ENCODE measurements around the gene ATAD5.

ATAD5 gene

DNA sequence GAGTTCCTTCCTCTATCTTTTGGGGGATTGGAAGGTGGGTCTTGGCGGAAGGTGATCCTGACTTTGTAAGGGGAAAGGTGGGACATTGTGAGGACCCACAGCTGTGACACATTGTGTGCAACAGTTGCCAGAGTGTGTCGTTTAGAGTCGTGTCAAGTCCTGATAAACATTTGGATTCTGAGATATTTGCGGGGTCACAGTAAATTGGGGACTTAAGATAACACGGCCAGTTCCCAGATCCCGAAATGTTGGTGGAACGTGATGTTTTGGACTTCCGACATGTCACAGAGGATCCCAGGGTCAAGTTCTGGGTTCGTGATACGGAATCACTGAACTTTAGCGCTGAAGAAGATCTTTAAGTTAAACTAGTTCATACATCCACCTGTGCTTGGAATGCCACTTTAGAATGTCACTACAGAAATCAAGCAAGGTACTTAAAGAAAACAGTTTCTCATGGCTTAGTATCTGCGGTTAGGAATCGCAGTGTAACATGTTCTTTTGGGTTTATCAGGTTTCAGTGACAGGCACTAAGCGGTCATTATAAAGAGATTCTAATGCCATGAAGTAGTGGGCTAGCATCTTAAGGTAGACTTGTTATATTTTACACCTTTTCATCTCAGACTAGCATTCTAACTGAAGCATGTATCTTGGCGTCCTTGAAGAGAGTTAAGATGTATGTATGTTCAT, 815 bp downstream of the ATAD5 start:
- no peak for DNase-seq (ENCODE audit: low spot score)
- TF ChIP-seq, protein P1, sequence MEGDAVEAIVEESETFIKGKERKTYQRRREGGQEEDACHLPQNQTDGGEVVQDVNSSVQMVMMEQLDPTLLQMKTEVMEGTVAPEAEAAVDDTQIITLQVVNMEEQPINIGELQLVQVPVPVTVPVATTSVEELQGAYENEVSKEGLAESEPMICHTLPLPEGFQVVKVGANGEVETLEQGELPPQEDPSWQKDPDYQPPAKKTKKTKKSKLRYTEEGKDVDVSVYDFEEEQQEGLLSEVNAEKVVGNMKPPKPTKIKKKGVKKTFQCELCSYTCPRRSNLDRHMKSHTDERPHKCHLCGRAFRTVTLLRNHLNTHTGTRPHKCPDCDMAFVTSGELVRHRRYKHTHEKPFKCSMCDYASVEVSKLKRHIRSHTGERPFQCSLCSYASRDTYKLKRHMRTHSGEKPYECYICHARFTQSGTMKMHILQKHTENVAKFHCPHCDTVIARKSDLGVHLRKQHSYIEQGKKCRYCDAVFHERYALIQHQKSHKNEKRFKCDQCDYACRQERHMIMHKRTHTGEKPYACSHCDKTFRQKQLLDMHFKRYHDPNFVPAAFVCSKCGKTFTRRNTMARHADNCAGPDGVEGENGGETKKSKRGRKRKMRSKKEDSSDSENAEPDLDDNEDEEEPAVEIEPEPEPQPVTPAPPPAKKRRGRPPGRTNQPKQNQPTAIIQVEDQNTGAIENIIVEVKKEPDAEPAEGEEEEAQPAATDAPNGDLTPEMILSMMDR (IDR thresholded peaks at IDR 0.05; ENCODE audit: borderline replicate concordance, control extremely low read depth, extremely low read depth, insufficient read depth, missing control alignments), result no peak
- in situ Hi-C loops (cut with MboI; ENCODE audit: low sequenced_read_pairs, unreplicated experiment), result no loop called here

DNA sequence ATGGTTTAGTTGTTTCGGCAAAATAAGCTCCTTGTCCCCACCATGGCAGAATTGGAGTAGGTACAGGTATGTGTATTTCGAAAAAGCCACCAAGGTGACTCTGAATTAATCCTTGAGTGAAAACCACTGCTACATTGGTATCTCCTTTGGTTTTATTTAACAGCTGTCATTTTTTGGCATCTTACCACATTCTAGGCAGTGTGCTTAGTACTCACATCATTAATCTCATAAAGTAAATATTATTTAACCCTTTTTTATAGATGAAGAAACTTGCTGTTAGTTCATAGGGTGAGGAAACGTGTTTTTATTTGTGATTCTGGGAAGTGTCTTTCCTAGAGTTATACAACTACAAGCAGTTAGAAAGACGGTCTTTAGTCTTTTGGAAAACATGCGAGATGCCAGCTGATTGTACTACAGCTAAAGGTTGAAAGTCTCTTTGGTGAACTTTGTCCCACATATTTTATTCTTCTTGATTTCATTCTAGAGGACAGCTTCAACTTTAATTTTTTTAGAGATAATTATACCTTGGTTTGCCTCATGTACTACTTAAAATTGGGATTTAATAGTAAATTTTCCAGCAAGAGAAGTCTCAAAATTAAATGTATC, 6.5 kb downstream of the ATAD5 start:
- in situ Hi-C loops (cut with MboI; ENCODE audit: low sequenced_read_pairs, unreplicated experiment), result no loop called here
- DNase-seq (ENCODE audit: low spot score), result no peak
- TF ChIP-seq, protein P1 (IDR thresholded peaks at IDR 0.05; ENCODE audit: borderline replicate concordance, control extremely low read depth, extremely low read depth, insufficient read depth, missing control alignments), result no peak

DNA sequence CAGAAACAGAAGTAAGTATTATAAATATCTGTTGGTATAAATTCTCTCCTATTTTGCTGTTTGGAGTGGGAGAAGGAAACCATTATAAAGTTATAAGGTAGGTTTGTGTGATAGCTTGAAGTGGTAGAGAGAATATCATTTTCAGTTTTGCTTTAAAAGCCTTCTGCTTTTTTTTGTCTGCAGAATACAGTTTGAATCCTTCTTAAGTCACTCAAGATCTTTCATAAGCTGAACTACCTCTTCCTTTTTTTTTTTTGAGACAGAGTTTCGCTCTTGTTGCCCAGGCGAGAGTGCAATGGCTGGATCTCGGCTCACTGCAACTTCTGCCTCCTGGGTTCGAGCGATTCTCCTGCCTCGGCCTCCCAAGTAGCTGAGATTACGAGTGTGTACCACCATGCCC, 9.0 kb downstream of the ATAD5 start:
- TF ChIP-seq, protein P1 (IDR thresholded peaks at IDR 0.05; ENCODE audit: borderline replicate concordance, control extremely low read depth, extremely low read depth, insufficient read depth, missing control alignments), result no peak
- no peak for DNase-seq (ENCODE audit: low spot score)
- in situ Hi-C loops (cut with MboI; ENCODE audit: low sequenced_read_pairs, unreplicated experiment), result no loop called here

DNA sequence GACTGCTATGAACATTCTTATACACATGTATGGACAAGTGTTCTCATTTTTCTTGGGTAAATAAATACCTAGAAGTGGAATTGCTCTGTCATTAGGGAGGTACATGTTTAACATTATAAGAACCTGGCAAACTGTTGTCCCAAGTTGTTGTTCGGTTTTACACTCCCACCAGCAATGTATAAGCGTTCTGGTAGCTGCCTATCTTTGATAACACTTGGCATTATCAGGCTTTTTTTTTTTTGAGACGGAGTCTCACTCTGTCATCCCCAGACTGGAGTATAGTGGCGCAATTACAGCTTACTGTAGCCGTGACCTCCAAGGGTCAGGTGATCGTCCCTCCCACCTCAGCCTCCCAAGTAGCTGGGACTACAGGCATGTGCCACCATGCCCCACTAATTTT, 16.3 kb downstream of the ATAD5 start:
- in situ Hi-C loops (cut with MboI; ENCODE audit: low sequenced_read_pairs, unreplicated experiment), result no loop called here
- DNase-seq (ENCODE audit: low spot score), result no peak
- TF ChIP-seq, protein P1 (IDR thresholded peaks at IDR 0.05; ENCODE audit: borderline replicate concordance, control extremely low read depth, extremely low read depth, insufficient read depth, missing control alignments), result no peak

DNA sequence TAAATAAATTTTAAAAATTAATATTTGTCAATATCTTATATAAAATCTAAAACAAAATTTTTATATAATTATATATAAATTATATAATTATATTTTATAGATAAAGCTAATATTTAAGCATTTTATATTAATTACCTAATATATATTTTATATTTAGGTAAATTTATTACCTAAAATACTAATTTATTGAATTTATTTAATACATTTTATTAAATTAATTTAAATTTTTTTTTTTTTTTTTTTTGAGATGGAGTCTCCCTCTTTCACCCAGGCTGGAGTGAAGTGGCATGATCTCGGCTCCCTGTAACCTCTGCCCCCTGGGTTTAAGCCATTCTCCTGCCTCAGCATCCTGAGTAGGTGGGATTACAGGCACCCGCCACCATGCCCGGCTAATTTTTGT, 22.4 kb downstream of the ATAD5 start:
- in situ Hi-C loops (cut with MboI; ENCODE audit: low sequenced_read_pairs, unreplicated experiment), result no loop called here
- TF ChIP-seq, protein P1 (IDR thresholded peaks at IDR 0.05; ENCODE audit: borderline replicate concordance, control extremely low read depth, extremely low read depth, insufficient read depth, missing control alignments), result no peak
- no peak for DNase-seq (ENCODE audit: low spot score)

DNA sequence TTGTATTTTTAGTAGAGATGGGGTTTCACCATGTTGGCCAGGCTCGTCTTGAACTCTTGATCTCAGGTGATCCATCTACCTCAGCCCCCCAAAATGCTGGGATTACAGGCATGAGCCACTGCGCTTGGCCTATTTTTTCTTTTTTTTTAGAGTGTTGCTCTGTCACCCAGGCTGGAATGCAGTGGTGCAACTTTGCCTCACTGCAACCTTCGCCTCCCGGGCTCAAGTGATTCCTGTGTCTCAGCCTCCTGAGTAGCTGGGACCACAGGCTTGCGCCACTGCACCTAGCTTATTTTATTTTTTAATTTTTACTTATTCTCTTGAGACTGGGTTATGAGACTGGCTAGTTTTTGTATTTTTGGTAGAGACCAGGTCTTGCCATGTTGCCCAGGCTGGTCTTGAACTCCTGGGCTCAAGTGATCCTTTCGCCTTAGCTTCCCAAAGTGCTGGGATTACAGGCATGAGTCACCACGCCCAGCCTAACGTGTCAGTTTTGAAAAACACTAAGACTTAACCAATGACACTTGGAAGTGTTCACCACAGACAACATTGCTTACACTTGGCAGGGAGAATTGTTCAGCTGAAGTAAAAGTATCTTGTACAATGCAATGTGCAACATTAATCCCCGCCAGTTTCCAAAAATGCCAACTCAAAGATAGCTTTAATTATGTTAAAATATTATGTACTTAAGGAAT, 26.9 kb downstream of the ATAD5 start:
- in situ Hi-C loops (cut with MboI; ENCODE audit: low sequenced_read_pairs, unreplicated experiment), result no loop called here
- TF ChIP-seq, protein P1 (IDR thresholded peaks at IDR 0.05; ENCODE audit: borderline replicate concordance, control extremely low read depth, extremely low read depth, insufficient read depth, missing control alignments), result no peak
- no peak for DNase-seq (ENCODE audit: low spot score)

Data from GM13976 (cell line).